PC-3 (cell line): ENCODE results near the gene COX7B. TPM values are rescaled to one million over a fixed set of nuclear protein-coding genes. Genes with fewer than 3 reads are reported as not detected.

ENCODE experiments used
- ATAC-seq: fragments of 200-7000 bp; cut with Tn5 transposase; 2 replicates; pipeline ENCODE4 v1.9.1; 2020; ENCODE audit warnings: mild to moderate bottlenecking, moderate library complexity
- BruUV-seq: library from RNA; stranded (reverse); fragments of 400-500 nt; replicated peaks from 2 replicates; lab custom pipeline; 2021; lab: Mats Ljungman, UMichigan
- CTCF ChIA-PET: fragments of 300-600 bp; sonication (Branson Sonifier 250); formaldehyde crosslinking; loops from one replicate; lab custom pipeline; 2022; ENCODE audit warnings: antibody characterized with exemption; lab: Charles Lee
- POLR2A ChIA-PET: fragments of 300-600 bp; sonication (Branson Sonifier 250); formaldehyde crosslinking; loops from one replicate; lab custom pipeline; 2022; ENCODE audit warnings: antibody characterized with exemption; ENCODE audit not compliant: unreplicated experiment; lab: Charles Lee
- DNase-seq: peaks from one replicate; pipeline ENCODE4 v3.0.0-alpha.2; 2015
- H2AFZ ChIP-seq: fragments of 300-600 bp; sonication (generic); 2 replicates; pipeline ENCODE4 v1.6.0; 2016; ENCODE audit warnings: antibody characterized with exemption, low read length
- H3F3A ChIP-seq: fragments of 300-600 bp; sonication (generic); one replicate; pipeline ENCODE4 v1.6.0; 2017; ENCODE audit warnings: antibody characterized with exemption, low read length, control low read depth, mild to moderate bottlenecking; ENCODE audit not compliant: unreplicated experiment
- H3K27ac ChIP-seq: fragments of 300-600 bp; sonication (generic); 2 replicates; pipeline ENCODE4 v1.5.1; 2016; ENCODE audit warnings: mild to moderate bottlenecking, low read length
- H3K27me3 ChIP-seq: fragments of 300-600 bp; sonication (generic); 2 replicates; pipeline ENCODE4 v1.6.1; 2016; ENCODE audit warnings: low read length, mixed read lengths
- H3K36me3 ChIP-seq: fragments of 300-600 bp; sonication (generic); 2 replicates; pipeline ENCODE4 v1.6.1; 2016; ENCODE audit warnings: low read depth, mixed run types, low read length, mixed read lengths
- H3K4me1 ChIP-seq: fragments of 300-600 bp; sonication (generic); 2 replicates; pipeline ENCODE4 v1.5.1; 2016; ENCODE audit warnings: low read length; ENCODE audit not compliant: insufficient read depth
- H3K4me2 ChIP-seq: fragments of 300-600 bp; sonication (generic); 2 replicates; pipeline ENCODE4 v1.6.0; 2016; ENCODE audit warnings: low read length
- H3K4me3 ChIP-seq: fragments of 300-600 bp; sonication (generic); 2 replicates; pipeline ENCODE4 v1.5.1; 2016; ENCODE audit warnings: mild to moderate bottlenecking, low read length, mixed read lengths
- H3K79me2 ChIP-seq: fragments of 300-600 bp; sonication (generic); 2 replicates; pipeline ENCODE4 v1.6.1; 2017; ENCODE audit warnings: low read length, mixed read lengths
- H3K9ac ChIP-seq: fragments of 300-600 bp; sonication (generic); 2 replicates; pipeline ENCODE4 v1.6.0; 2016; ENCODE audit warnings: mild to moderate bottlenecking, low read length
- H3K9me2 ChIP-seq: fragments of 300-600 bp; sonication (generic); replicated peaks from 2 replicates; pipeline ENCODE4 v1.6.1; 2016; ENCODE audit warnings: mixed run types, low read length, mixed read lengths
- H3K9me3 ChIP-seq: fragments of 300-600 bp; sonication (generic); 2 replicates; pipeline ENCODE4 v1.6.1; 2016; ENCODE audit warnings: low read length, mixed read lengths
- H4K20me1 ChIP-seq: fragments of 300-600 bp; sonication (generic); 2 replicates; pipeline ENCODE4 v1.6.1; 2016; ENCODE audit warnings: low read length, mixed read lengths
- EZH2 ChIP-seq: fragments of 300-600 bp; sonication (generic); IDR thresholded peaks from one replicate; pipeline ENCODE4 v1.6.1; 2017; ENCODE audit warnings: antibody characterized with exemption, mild to moderate bottlenecking, low read length; ENCODE audit not compliant: unreplicated experiment
- EZH2phosphoT487 ChIP-seq: fragments of 300-600 bp; sonication (generic); IDR thresholded peaks from 2 replicates; pipeline ENCODE4 v1.6.1; 2018; ENCODE audit warnings: mild to moderate bottlenecking, antibody characterized with exemption, low read length, borderline replicate concordance
- intact Hi-C: fragments of 100-400 bp; cut with micrococcal nuclease; formaldehyde crosslinking; loops from 2 replicates; pipeline ENCODE4 v1.9.0; 2023
- total RNA-seq: library from RNA; depleted of rRNA; stranded (reverse); fragments of >200 nt; gene quantifications from 2 replicates; pipeline ENCODE4 v1.2.3, GENCODE V29; 2014
- TF ChIP-seq, protein P1 (sequence below): fragments of 300-600 bp; sonication (generic); conservative IDR thresholded peaks from 2 replicates; pipeline ENCODE4 v1.5.1; 2017; ENCODE audit warnings: antibody characterized with exemption, low read depth, mild to moderate bottlenecking, low read length

The COX7B gene
- total RNA-seq, 1 experiment from 2014 or later: 852 TPM

DNA sequence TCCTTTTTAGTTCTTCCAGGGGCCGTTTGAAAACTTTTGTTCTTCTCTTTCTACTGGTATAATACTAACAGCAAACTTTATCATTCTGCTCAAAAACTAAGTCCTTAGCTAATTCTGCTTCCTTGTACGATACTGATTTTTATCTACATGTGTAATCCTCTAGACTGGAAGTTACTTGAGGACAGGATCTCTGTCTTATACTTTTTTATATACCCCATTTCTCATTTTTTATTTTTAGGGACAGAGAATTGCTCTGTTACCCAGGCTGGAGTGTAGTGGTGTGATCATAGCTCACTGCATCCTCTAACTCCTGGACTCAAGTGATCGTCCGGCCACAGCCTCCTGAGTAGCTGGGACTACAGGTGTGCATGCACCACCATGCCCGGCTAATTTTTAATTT, 2.2 kb downstream of the COX7B start:
- Histone ChIP-seq H3K4me1 (peaks cover 8% of the 10 kb centered on the region; the same call in 1 of the 2 replicates), H3K9ac (peak overlapping the region; percentile 99; the same call in 1 of the 2 replicates), H2AFZ (no peak overlapping the region), H3K27me3 (no peaks in the 10 kb centered on the region), H3K9me3 (no peaks in the 10 kb centered on the region), H4K20me1 (peaks cover 25% of the 10 kb centered on the region), H3F3A (peaks cover 3% of the 10 kb centered on the region), H3K79me2 (peaks cover 44% of the 10 kb centered on the region), H3K27ac (no peak overlapping the region), H3K36me3 (peaks cover 35% of the 10 kb centered on the region), H3K9me2 (no peaks in the 10 kb centered on the region), H3K4me2 (peak overlapping the region; percentile 99), H3K4me3 (peak overlapping the region; percentile 99)
- TF ChIP-seq, protein P1, sequence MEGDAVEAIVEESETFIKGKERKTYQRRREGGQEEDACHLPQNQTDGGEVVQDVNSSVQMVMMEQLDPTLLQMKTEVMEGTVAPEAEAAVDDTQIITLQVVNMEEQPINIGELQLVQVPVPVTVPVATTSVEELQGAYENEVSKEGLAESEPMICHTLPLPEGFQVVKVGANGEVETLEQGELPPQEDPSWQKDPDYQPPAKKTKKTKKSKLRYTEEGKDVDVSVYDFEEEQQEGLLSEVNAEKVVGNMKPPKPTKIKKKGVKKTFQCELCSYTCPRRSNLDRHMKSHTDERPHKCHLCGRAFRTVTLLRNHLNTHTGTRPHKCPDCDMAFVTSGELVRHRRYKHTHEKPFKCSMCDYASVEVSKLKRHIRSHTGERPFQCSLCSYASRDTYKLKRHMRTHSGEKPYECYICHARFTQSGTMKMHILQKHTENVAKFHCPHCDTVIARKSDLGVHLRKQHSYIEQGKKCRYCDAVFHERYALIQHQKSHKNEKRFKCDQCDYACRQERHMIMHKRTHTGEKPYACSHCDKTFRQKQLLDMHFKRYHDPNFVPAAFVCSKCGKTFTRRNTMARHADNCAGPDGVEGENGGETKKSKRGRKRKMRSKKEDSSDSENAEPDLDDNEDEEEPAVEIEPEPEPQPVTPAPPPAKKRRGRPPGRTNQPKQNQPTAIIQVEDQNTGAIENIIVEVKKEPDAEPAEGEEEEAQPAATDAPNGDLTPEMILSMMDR: no peak
- TF ChIP-seq EZH2phosphoT487 (no peak), EZH2 (no peak)
- POLR2A ChIA-PET: no interaction called here
- BruUV-seq: no TSS peak
- intact Hi-C loops: no loop called here
- CTCF ChIA-PET: no interaction called here
- ATAC-seq (no peak), DNase-seq (no peak)

DNA sequence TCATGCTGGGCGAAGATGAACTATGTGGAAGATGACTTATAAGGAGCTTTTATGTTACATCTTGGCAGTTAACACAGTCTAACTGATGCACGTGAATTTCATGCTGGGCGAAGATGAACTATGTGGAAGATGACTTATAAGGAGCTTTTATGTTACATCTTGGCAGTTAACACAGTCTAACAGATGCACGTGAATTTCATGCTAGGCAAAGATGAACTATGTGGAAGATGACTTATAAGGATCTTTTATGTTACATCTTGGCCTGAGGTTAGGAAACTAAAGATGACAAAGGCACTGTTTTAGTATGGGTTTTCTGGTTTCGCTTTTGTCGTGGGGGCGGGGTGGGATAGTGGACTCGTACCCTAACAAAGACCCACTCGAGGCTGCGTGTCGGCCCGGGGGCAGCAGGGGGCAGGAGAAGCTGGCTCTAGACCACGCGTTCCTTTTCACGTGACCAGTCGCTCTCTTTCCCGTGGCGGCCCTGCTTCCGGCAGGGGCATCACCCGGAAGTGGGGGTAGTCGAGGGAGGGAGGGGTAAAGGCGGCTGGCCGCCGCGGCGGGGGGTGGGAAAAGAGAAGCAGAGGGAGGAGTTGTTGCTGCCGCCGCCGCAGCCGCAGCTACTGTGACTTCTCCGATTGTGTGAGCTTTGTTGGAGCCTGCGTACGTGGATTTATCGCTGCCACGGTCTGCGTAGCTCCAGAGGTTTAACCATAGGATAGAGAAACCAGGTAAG, 11.0 kb downstream of the COX7B start, which contains the start of gene ATP7A:
Gene ATP7A, plus strand, starts transcription at position 586 of the 733 bp plus-strand sequence. CDS start 60,949 bp downstream, outside the sequence.
- Histone ChIP-seq H3K4me1 (peaks cover 7% of the 10 kb centered on the region), H2AFZ (peak within 1 kb of the TSS; percentile 100), H3K27ac (peak within 1 kb of the TSS; percentile 39), H3K27me3 (no peaks in the 10 kb centered on the region), H3K4me3 (peak within 1 kb of the TSS; percentile 96), H4K20me1 (no peaks in the 10 kb centered on the region), H3F3A (no peaks in the 10 kb centered on the region), H3K9me2 (no peaks in the 10 kb centered on the region), H3K36me3 (no peaks in the 10 kb centered on the region; the same call in 1 of the 2 replicates), H3K79me2 (peaks cover 7% of the 10 kb centered on the region; the same call in 1 of the 2 replicates), H3K4me2 (peak within 1 kb of the TSS; percentile 99), H3K9ac (peak within 1 kb of the TSS; percentile 71), H3K9me3 (no peaks in the 10 kb centered on the region)
- ATAC-seq (peak; percentile 87), DNase-seq (peak; percentile 86)
- POLR2A ChIA-PET: interaction anchor here (0.6 to 0.7 kb wide), 3 partner anchors 15 to 241 kb away, joined by 3 read pairs; partner anchors contain the start of gene MAGT1
- BruUV-seq: no TSS peak
- CTCF ChIA-PET: interaction anchor here (0.7 to 1.6 kb wide), 3 partner anchors 115 to 120 kb away, joined by 3 to 7 read pairs (median 4); no protein-coding TSS in a partner anchor
- TF ChIP-seq EZH2 (no peak), EZH2phosphoT487 (no peak)
- TF ChIP-seq, protein P1: peak; percentile 54
- intact Hi-C loops: loop anchor here (1.0 to 2.0 kb wide), 3 partner anchors 27 to 114 kb away; no protein-coding TSS in a partner anchor
